ENCODE results near the gene TUT4.

TUT4 gene

DNA sequence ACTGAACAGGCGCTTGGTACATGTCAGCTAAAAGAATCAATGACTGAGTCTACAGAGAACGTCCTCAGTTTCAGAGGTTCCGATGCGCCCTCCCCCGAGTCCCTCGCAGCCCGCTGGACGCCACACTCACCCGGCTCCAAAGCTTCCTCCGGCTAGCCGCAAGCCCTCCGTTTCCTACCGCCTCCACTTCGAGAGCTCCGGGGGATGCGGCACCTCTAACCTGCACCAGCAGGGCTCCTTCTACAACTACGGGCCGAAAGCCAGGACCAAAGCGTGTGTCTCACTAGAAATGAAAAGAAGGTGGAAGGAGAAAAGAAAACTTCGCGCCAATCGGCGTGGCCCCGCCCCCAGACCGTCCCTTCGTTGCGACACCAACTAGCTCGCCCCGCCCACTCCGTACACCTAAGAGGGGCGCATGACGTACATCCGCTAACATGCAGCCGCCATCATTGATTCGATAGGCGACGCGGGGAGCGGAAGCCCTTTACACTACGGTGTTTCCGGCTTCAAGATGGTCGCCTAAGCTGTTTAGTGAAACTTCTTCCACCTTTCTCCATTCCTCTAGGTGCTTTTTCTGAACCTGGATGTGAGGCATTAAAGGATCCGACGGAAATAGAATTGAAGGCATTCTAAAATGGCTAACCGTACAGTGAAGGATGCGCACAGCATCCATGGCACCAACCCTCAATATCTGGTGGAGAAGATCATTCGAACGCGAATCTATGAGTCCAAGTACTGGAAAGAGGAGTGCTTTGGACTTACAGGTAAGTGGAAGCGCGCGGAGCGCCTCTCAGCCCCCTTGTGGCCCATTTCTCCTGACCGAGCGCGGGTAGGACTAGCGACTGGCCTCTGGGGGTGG lies 148.5 kb downstream of the TUT4 start, which contains the start of the genes ORC1 and PRPF38A:
Gene ORC1, minus strand, starts transcription at position 308 of the 859 bp plus-strand sequence. CDS start 2,200 bp downstream, outside the sequence.
Gene PRPF38A, plus strand, starts transcription at position 487 of the 859 bp plus-strand sequence. Its CDS starts 148 bp downstream, at position 635.
- DNase-seq (ENCODE audit: low read depth in 2 of 2) = peak; percentile 97 to 99

DNA sequence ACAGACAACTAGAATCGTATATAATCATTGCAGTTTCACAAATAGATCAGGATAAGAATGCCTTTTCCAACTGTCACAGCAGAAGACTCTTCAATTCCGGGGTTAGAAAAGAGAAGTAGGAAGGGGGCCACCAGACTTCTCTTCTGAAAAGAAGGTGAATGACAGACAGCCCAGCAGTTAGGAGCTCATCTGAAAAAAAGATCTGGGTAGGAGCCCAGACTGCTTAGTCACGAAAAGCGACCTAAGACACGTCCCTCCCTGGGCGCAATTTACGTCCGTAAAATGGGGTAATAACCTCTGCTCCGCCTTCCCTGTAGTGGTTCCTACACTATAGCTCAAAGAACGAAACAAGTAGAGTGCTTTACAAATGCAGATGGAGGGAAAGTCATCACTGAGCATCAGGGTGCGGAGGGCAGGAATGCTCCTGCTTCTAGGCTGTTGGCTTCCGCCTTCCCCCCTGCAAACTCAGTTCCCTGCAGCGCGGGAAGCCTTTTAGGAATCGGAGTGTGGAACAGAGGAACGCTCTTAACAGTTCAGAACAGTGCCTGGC lies 149.3 kb downstream of the TUT4 start:
- DNase-seq (ENCODE audit: low read depth in 2 of 2) = peak; percentile 23 to 40

DNA sequence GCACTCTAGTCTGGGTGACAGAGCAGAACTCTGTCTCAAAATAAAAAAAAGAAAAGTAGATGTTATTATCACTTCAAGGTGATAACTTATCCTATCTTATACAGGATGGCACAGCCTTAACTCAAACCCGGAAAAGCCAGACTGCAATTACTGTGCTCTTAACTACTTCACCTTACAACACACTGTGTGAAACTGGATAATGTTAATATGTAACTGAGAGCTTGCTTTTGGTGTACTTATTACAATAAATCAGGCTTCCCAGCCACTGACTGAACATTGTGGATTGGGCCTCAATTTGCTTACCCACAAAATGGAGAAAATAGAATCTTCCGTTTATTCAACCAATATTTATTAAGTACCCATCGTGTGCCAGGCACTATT lies 150.0 kb downstream of the TUT4 start:
- DNase-seq (ENCODE audit: low read depth in 2 of 2) = no peak

DNA sequence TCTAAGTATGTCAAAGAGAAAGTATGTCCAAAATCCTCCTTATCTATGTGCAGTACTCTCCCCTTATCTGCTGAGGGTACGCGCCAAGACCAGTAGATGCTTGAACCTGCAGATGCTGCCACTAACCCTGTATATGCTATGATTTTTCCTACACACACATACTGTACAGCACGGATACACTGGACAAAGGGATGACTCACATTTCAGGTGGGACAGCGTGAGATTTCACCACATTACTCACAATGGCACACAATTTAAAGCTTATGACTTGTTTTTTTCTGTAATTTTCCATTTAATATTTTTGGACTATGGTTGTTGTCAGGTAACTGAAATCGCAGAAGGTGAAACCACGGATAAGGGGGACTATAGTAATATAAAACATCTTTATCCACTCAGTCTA lies 152.8 kb downstream of the TUT4 start:
- no peak for DNase-seq (ENCODE audit: low read depth in 2 of 2)

DNA sequence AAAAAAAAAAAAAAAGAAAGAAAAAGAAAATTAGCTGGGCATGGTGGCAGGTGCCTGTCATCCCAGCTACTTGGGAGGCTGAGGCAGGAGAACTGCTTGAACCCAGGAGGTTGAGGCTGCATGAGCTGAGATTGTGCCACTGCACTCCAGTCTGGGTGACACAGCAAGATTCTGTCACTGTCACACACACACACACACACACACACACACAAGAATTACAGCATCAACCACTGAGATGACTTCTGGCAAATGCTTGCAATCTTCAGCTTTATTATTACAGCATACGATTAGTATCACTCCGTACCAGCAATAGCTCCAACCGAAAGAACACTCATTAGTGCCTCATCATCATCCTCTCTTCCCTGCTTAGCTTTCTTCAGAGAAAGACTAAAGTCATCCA lies 153.3 kb downstream of the TUT4 start:
- no peak for DNase-seq (ENCODE audit: low read depth in 2 of 2)

DNA sequence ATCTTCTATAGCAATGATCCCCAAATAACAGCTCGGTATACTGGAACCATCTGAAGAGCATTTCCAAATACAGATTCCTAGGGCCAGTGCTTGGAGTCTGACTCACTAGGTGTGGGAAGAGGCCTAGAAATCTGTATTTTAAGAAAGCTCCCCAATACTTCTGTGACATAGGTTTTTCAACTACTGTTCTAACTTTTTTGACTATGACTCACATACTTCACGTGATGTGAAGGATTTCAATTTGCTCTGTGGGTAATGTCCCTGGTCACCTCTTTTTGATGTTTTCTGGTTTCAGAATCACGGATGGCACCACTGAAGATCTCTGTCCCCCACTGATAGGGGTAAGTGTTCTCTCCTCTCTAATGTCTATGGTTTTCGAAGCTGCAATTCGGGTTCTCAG lies 159.7 kb downstream of the TUT4 start:
- no peak for DNase-seq (ENCODE audit: low read depth in 2 of 2)

DNA sequence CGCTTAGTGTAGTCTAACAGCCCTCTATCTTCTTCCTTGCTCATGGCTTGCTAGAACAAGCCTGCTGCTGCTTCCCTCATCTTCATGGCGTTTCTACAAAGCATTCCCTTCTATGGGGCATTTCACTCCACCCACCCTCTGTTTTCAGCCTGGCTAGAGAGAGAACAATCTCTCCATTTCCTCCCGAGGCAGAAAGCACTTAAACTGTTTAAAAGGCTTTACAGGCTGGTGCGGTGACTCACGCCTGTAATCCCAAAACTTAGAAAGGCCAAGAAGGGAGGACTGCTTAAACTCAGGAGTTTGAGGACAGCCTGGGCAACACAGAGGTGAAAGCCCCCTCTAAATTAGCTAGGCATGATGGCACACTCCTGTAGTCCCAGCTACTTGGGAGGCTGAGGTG lies 166.4 kb downstream of the TUT4 start:
- no peak for DNase-seq (ENCODE audit: low read depth in 2 of 2)

DNA sequence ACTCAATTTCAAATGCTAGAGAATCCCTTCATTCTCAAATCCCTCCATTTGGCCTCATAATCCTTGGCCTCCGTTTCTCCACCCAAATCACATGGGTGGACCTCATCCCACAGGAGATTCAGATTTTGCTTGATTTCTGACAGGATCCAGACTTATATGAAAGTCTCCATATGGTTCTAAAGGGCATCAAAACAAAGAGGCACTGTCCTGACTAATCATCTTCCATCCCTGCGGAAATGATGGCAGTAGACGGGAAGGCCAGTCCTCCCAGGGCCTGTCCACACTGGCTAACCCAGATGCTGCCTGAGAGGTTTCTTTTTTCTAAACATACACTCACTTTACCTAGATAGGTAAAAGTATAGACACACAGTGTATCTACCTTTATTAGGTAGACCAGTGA lies 167.5 kb downstream of the TUT4 start:
- DNase-seq (ENCODE audit: low read depth in 2 of 2) = no peak
